Ascending aorta (tissue), 2 donors: Measurements from ENCODE around the gene C19orf25. TPM values are rescaled to one million over a fixed set of nuclear protein-coding genes. Genes with fewer than 3 reads are reported as not detected.
A peak's percentile ranks its signal among the peaks of the same experiment; 100 is the strongest.

Experiments used
- DNase-seq, 2 donors: peaks; one replicate each; pipeline ENCODE4 v3.0.0-alpha.2; 2019; ENCODE audit warnings: low spot score in 2 of 2
- H3K27ac ChIP-seq, 2 donors: fragments of 200-600 bp; sonication (generic); one replicate each; pipeline ENCODE4 v1.5.1; 2016 to 2017; ENCODE audit warnings: mild to moderate bottlenecking in 1 of 2
- H3K27me3 ChIP-seq: fragments of 200-600 bp; sonication (generic); one replicate; pipeline ENCODE4 v1.5.1; 2017
- H3K36me3 ChIP-seq, 2 donors: fragments of 200-600 bp; sonication (generic); one replicate each; pipeline ENCODE4 v1.5.1; 2016
- H3K4me1 ChIP-seq, 2 donors: fragments of 200-600 bp; sonication (generic); one replicate each; pipeline ENCODE4 v1.5.1; 2016 to 2017; ENCODE audit warnings: mild to moderate bottlenecking in 1 of 2
- H3K4me3 ChIP-seq, 2 donors: fragments of 200-600 bp; sonication (generic); one replicate each; pipeline ENCODE4 v1.5.1; 2016 to 2017; ENCODE audit warnings: mild to moderate bottlenecking in 1 of 2
- H3K9me3 ChIP-seq, 2 donors: fragments of 200-600 bp; sonication (generic); one replicate each; pipeline ENCODE4 v1.5.1; 2016
- CTCF ChIP-seq, 3 experiments: fragments of 200-600 bp in 2 of 3; fragments of 450-650 bp in 1 of 3; sonication (generic) in 2 of 3; IDR thresholded peaks; one replicate each; pipeline ENCODE4 v1.5.1; 2016 to 2019; ENCODE audit warnings: antibody characterized with exemption in 3 of 3, mild to moderate bottlenecking in 1 of 3, moderate library complexity in 1 of 3
- intact Hi-C: fragments of 100-400 bp; cut with DNase I; formaldehyde crosslinking; loops from one replicate; pipeline ENCODE4 v1.15.1; 2023
- total RNA-seq: library from RNA; depleted of rRNA; stranded (reverse); fragments of >200 nt; gene quantifications from one replicate; pipeline ENCODE4 v1.1.0, GENCODE V29; 2016

Gene C19orf25
- total RNA-seq, 1 donor from 2014 or later: 32.7 TPM

- intact Hi-C loops: no loop called here
- no peaks in the 10 kb centered on the region for H3K9me3 ChIP-seq
- H3K27ac ChIP-seq: no peak overlapping the region
- no peak for TF ChIP-seq CTCF (IDR thresholded peaks at IDR 0.05)
- peaks cover 21 to 32% of the 10 kb centered on the region in 2 donors for H3K4me1 ChIP-seq
- no peak overlapping the region for H3K4me3 ChIP-seq
- H3K27me3 ChIP-seq: peaks cover 38% of the 10 kb centered on the region
- H3K36me3 ChIP-seq: peaks cover 6 to 24% of the 10 kb centered on the region in 2 donors
- DNase-seq: no peak
These were observed 4.8 kb downstream of the C19orf25 start for GRCh38 chr19:1474011-1474764.

GRCh38 chr19:1473085-1473851 lies 5.7 kb downstream of the C19orf25 start:
- H3K27ac ChIP-seq: no peak overlapping the region
- peaks cover 6 to 24% of the 10 kb centered on the region in 2 donors for H3K36me3 ChIP-seq
- H3K27me3 ChIP-seq: peaks cover 41% of the 10 kb centered on the region
- DNase-seq: no peak
- H3K4me1 ChIP-seq: peaks cover 27 to 35% of the 10 kb centered on the region in 2 donors
- TF ChIP-seq CTCF (IDR thresholded peaks at IDR 0.05): no peak
- no peaks in the 10 kb centered on the region for H3K9me3 ChIP-seq
- H3K4me3 ChIP-seq: no peak overlapping the region
- intact Hi-C loops: no loop called here

GRCh38 chr19:1472231-1473084 lies 6.6 kb downstream of the C19orf25 start:
- H3K4me3 ChIP-seq: no peak overlapping the region
- TF ChIP-seq CTCF (IDR thresholded peaks at IDR 0.05): no peak
- DNase-seq: no peak
- H3K9me3 ChIP-seq: no peaks in the 10 kb centered on the region
- H3K27me3 ChIP-seq: peaks cover 49% of the 10 kb centered on the region
- no peak overlapping the region for H3K27ac ChIP-seq
- H3K4me1 ChIP-seq: peaks cover 34 to 38% of the 10 kb centered on the region in 2 donors
- intact Hi-C loops: no loop called here
- H3K36me3 ChIP-seq: peaks cover 6 to 24% of the 10 kb centered on the region in 2 donors

- Histone ChIP-seq H3K27ac (no peak overlapping the region), H3K36me3 (peaks cover 6 to 23% of the 10 kb centered on the region in 2 donors), H3K9me3 (no peaks in the 10 kb centered on the region), H3K4me1 (peaks cover 37 to 41% of the 10 kb centered on the region in 2 donors), H3K27me3 (peaks cover 57% of the 10 kb centered on the region), H3K4me3 (peak overlapping the region; percentile 23 to 63)
- no peak for TF ChIP-seq CTCF (IDR thresholded peaks at IDR 0.05)
- DNase-seq: no peak
- intact Hi-C loops: no loop called here
These were observed 7.4 kb downstream of the C19orf25 start for GRCh38 chr19:1471515-1472160.

- Histone ChIP-seq H3K27me3 (peaks cover 63% of the 10 kb centered on the region), H3K27ac (no peak overlapping the region), H3K9me3 (no peaks in the 10 kb centered on the region), H3K4me3 (peak overlapping the region; percentile 23 to 63), H3K36me3 (peaks cover 6 to 17% of the 10 kb centered on the region in 2 donors), H3K4me1 (peaks cover 37 to 41% of the 10 kb centered on the region in 2 donors)
- no peak for TF ChIP-seq CTCF (IDR thresholded peaks at IDR 0.05)
- intact Hi-C loops: no loop called here
- no peak for DNase-seq
These were observed 8.0 kb downstream of the C19orf25 start for GRCh38 chr19:1471010-1471514.
